H9 (cell line): ENCODE measurements around the gene SLC17A9. TPM values are rescaled to one million over a fixed set of nuclear protein-coding genes. Genes with fewer than 3 reads are reported as not detected.

Experiments
- DNase-seq: peaks from one replicate; pipeline ENCODE4 v3.0.0-alpha.2; 2017
- H2AFZ ChIP-seq: one replicate; pipeline ENCODE4 v1.6.1; 2013; ENCODE audit warnings: mild to moderate bottlenecking, low read length, control low read depth, moderate library complexity
- H2AK5ac ChIP-seq: 2 replicates; pipeline ENCODE4 v1.6.1; 2013; ENCODE audit warnings: low read length, control low read depth, mixed read lengths; ENCODE audit not compliant: insufficient read length
- H2BK120ac ChIP-seq: one replicate; pipeline ENCODE4 v1.6.1; 2013; ENCODE audit warnings: low read depth, mild to moderate bottlenecking, low read length, control low read depth, inconsistent platforms; ENCODE audit not compliant: poor library complexity, severe bottlenecking
- H2BK12ac ChIP-seq: 2 replicates; pipeline ENCODE4 v1.6.1; 2013; ENCODE audit warnings: low read length, control low read depth, mixed read lengths, low read depth; ENCODE audit not compliant: insufficient read length
- H2BK15ac ChIP-seq: 2 replicates; pipeline ENCODE4 v1.6.1; 2013; ENCODE audit warnings: low read depth, low read length, control low read depth
- H2BK20ac ChIP-seq: one replicate; pipeline ENCODE4 v1.6.1; 2013; ENCODE audit warnings: low read depth, mild to moderate bottlenecking, low read length, control low read depth, inconsistent platforms; ENCODE audit not compliant: poor library complexity, severe bottlenecking
- H2BK5ac ChIP-seq: 2 replicates; pipeline ENCODE4 v1.6.1; 2013; ENCODE audit warnings: low read length, control low read depth, mixed read lengths; ENCODE audit not compliant: insufficient read length
- H3K14ac ChIP-seq: 2 replicates; pipeline ENCODE4 v1.6.1; 2013; ENCODE audit warnings: low read length, control low read depth; ENCODE audit not compliant: insufficient read depth
- H3K18ac ChIP-seq: 2 replicates; pipeline ENCODE4 v1.6.1; 2013; ENCODE audit warnings: low read depth, mild to moderate bottlenecking, mixed read lengths, low read length, control low read depth; ENCODE audit not compliant: insufficient read length
- H3K23ac ChIP-seq: 2 replicates; pipeline ENCODE4 v1.6.1; 2013; ENCODE audit warnings: low read length, control low read depth, mixed read lengths, low read depth; ENCODE audit not compliant: insufficient read length
- H3K23me2 ChIP-seq: 2 replicates; pipeline ENCODE4 v1.6.1; 2013; ENCODE audit warnings: low read depth, mild to moderate bottlenecking, mixed read lengths, low read length, control low read depth; ENCODE audit not compliant: insufficient read length, poor library complexity, severe bottlenecking
- H3K27ac ChIP-seq: 2 replicates; pipeline ENCODE4 v1.5.1; 2013; ENCODE audit warnings: low read length, control low read depth, mixed read lengths, low read depth; ENCODE audit not compliant: insufficient read length
- H3K27me3 ChIP-seq: 2 replicates; pipeline ENCODE4 v1.6.1; 2013; ENCODE audit warnings: low read length, control low read depth, inconsistent platforms; ENCODE audit not compliant: insufficient read depth
- H3K4ac ChIP-seq: 2 replicates; pipeline ENCODE4 v1.6.1; 2013; ENCODE audit warnings: low read depth, mild to moderate bottlenecking, control low read depth, inconsistent platforms, low read length, moderate library complexity
- H3K4me1 ChIP-seq: 2 replicates; pipeline ENCODE4 v1.6.1; 2013; ENCODE audit warnings: low read length, control low read depth, inconsistent platforms; ENCODE audit not compliant: insufficient read depth
- H3K4me2 ChIP-seq: 2 replicates; pipeline ENCODE4 v1.6.1; 2013; ENCODE audit warnings: low read length, control low read depth, mixed read lengths; ENCODE audit not compliant: insufficient read length, insufficient read depth
- H3K56ac ChIP-seq: 2 replicates; pipeline ENCODE4 v1.6.1; 2013; ENCODE audit warnings: low read depth, mild to moderate bottlenecking, mixed read lengths, low read length, control low read depth; ENCODE audit not compliant: insufficient read length
- H3K79me1 ChIP-seq: 2 replicates; pipeline ENCODE4 v1.6.1; 2013; ENCODE audit warnings: low read depth, mild to moderate bottlenecking, moderate library complexity, low read length, control low read depth, inconsistent platforms; ENCODE audit not compliant: insufficient read depth, poor library complexity, severe bottlenecking
- H3K79me2 ChIP-seq: 2 replicates; pipeline ENCODE4 v1.6.1; 2013; ENCODE audit warnings: low read length, control low read depth, inconsistent platforms; ENCODE audit not compliant: insufficient read depth
- H3K9ac ChIP-seq: 2 replicates; pipeline ENCODE4 v1.6.1; 2013; ENCODE audit warnings: low read length, control low read depth, mixed read lengths; ENCODE audit not compliant: insufficient read length; ENCODE audit errors: extremely low read depth
- H3K9me3 ChIP-seq: one replicate; pipeline ENCODE4 v1.6.1; 2013; ENCODE audit warnings: low read depth, low read length, inconsistent platforms; ENCODE audit not compliant: control insufficient read depth
- H3T11ph ChIP-seq: one replicate; pipeline ENCODE4 v1.6.1; 2013; ENCODE audit warnings: mild to moderate bottlenecking, low read length, control low read depth, inconsistent platforms
- H4K20me1 ChIP-seq: one replicate; pipeline ENCODE4 v1.6.1; 2013; ENCODE audit not compliant: control insufficient read depth, insufficient read length, insufficient read depth
- H4K5ac ChIP-seq: 2 replicates; pipeline ENCODE4 v1.6.1; 2013; ENCODE audit warnings: low read depth, mild to moderate bottlenecking, mixed read lengths, low read length, control low read depth; ENCODE audit not compliant: insufficient read length
- H4K8ac ChIP-seq: replicated peaks from 2 replicates; pipeline ENCODE4 v1.6.1; 2013; ENCODE audit warnings: low read length, control low read depth, mixed read lengths, low read depth; ENCODE audit not compliant: insufficient read length
- H4K91ac ChIP-seq: 2 replicates; pipeline ENCODE4 v1.6.1; 2013; ENCODE audit warnings: low read depth, mild to moderate bottlenecking, moderate library complexity, mixed read lengths, low read length, control low read depth; ENCODE audit not compliant: insufficient read length
- H3K27ac Mint-ChIP-seq, 3 experiments: 2 replicates in 2 of 3; 3 replicates in 1 of 3; pipeline ENCODE4 v1.8.0; 2020 to 2021; ENCODE audit warnings: mixed read lengths in 3 of 3, mild to moderate bottlenecking in 1 of 3, moderate library complexity in 1 of 3
- H3K27me3 Mint-ChIP-seq: 2 replicates; pipeline ENCODE4 v1.8.0; 2021; ENCODE audit warnings: low read depth, mild to moderate bottlenecking, moderate library complexity, mixed read lengths
- H3K36me3 Mint-ChIP-seq, 3 experiments: 2 replicates in 2 of 3; 3 replicates in 1 of 3; pipeline ENCODE4 v1.8.0; 2020 to 2021; ENCODE audit warnings: low read depth in 3 of 3, mixed read lengths in 3 of 3; ENCODE audit not compliant: insufficient read depth in 1 of 3
- H3K4me1 Mint-ChIP-seq, 2 experiments: 2 replicates each; pipeline ENCODE4 v1.8.0; 2020; ENCODE audit warnings: mixed read lengths in 2 of 2
- H3K4me3 Mint-ChIP-seq, 2 experiments: 2 replicates in 1 of 2; 3 replicates in 1 of 2; pipeline ENCODE4 v1.8.0; 2020 to 2021; ENCODE audit warnings: mild to moderate bottlenecking in 2 of 2, mixed read lengths in 2 of 2, moderate library complexity in 1 of 2
- H3K9me3 Mint-ChIP-seq, 2 experiments: 2 replicates in 1 of 2; 3 replicates in 1 of 2; pipeline ENCODE4 v1.8.0; 2020; ENCODE audit warnings: mild to moderate bottlenecking in 2 of 2, mixed read lengths in 2 of 2, moderate library complexity in 1 of 2
- CTCF ChIP-seq: fragments of 200-600 bp; sonication (generic); conservative IDR thresholded peaks from 3 replicates; pipeline ENCODE4 v1.8.0; 2021; ENCODE audit warnings: antibody characterized with exemption, mild to moderate bottlenecking
- WGBS: extraction: QIAGEN DNeasy Blood & Tissue Kit; methylation state at CpG from one replicate; pipeline ENCODE4 v1.1.7; 2013; ENCODE audit warnings: missing lambda C conversion rate, low lambda C conversion rate, mixed read lengths; ENCODE audit not compliant: insufficient read length; ENCODE audit errors: extremely low coverage; 5-methylcytosine and 5-hydroxymethylcytosine counted together
- total RNA-seq: library from RNA; stranded (reverse); gene quantifications from 2 replicates; pipeline ENCODE4 v1.2.1, GENCODE V29; 2021

The SLC17A9 gene
- total RNA-seq, 1 experiment from 2014 or later, result 20.9 TPM

- H3K27me3 ChIP-seq, result peaks cover 3% of the 10 kb centered on the region; the same call in 1 of the 2 replicates
- no peaks in the 10 kb centered on the region for H3K79me1 ChIP-seq
- H3K4ac ChIP-seq, result no peak overlapping the region
- Mint-ChIP-seq H3K4me3 (no peak overlapping the region), H3K36me3 (no peaks in the 10 kb centered on the region), H3K9me3 (peaks cover 0 to 3% of the 10 kb centered on the region in 2 experiments; a peak in 2 of 5 replicates), H3K4me1 (peaks cover 9 to 36% of the 10 kb centered on the region in 2 experiments; a peak in 3 of 4 replicates), H3K27ac (no peak overlapping the region), H3K27me3 (peaks cover 45% of the 10 kb centered on the region)
- H2AFZ ChIP-seq, result no peak overlapping the region
- no peak overlapping the region for H3K14ac ChIP-seq
- no peak overlapping the region for H3K56ac ChIP-seq
- no peak for TF ChIP-seq CTCF
- H3K9me3 ChIP-seq, result no peaks in the 10 kb centered on the region
- H3K27ac ChIP-seq, result no peak overlapping the region
- H3T11ph ChIP-seq, result no peak overlapping the region
- H2BK15ac ChIP-seq, result no peak overlapping the region
- no peak overlapping the region for H4K5ac ChIP-seq
- no peak overlapping the region for H4K91ac ChIP-seq
- H4K20me1 ChIP-seq, result peaks cover 2% of the 10 kb centered on the region
- no peak overlapping the region for H4K8ac ChIP-seq
- H2AK5ac ChIP-seq, result no peak overlapping the region
- no peak overlapping the region for H3K9ac ChIP-seq
- no peak overlapping the region for H3K18ac ChIP-seq
- WGBS, result no CpG with 5 or more reads among the region's 23 CpGs
- H3K79me2 ChIP-seq, result no peaks in the 10 kb centered on the region
- no peak overlapping the region for H3K4me2 ChIP-seq
- H3K4me1 ChIP-seq, result no peaks in the 10 kb centered on the region; the same call in 1 of the 2 replicates
- H2BK5ac ChIP-seq, result no peak overlapping the region
- no peak overlapping the region for H3K23ac ChIP-seq
- no peak overlapping the region for H2BK120ac ChIP-seq
- no peak overlapping the region for H2BK20ac ChIP-seq
- no peaks in the 10 kb centered on the region for H3K23me2 ChIP-seq
- DNase-seq, result no peak
- no peak overlapping the region for H2BK12ac ChIP-seq
Observed at GRCh38 chr20:62993856-62994494, 41.5 kb downstream of the SLC17A9 start.
